ENCODE results near the gene HIVEP3. TPM values are rescaled to one million over a fixed set of nuclear protein-coding genes. Genes with fewer than 3 reads are reported as not detected.

HIVEP3 gene
- polyA plus RNA-seq, 4 donors = 0.67 to 3.8 (median 1.8) TPM

DNA sequence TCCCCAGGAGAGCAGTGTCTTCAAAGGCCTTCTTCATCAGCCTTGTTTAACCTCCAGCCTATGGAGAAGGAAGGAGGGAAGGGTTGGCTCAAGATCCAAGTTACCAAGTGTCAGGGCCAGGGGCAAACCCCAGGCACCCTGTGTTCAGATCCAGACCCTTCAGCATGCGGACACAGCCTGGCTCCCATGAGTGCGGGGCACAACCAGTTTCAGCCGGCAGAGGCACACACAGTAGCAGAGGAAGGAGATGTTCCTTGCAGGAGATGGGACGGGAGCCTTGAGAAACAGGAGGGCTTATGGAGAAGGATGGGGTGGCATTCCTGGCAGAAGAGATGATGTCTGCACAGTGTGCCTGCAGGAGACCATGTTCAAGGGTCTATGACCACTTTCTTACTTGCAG, 272.5 kb downstream of the HIVEP3 start:
- WGBS, 3 donors = 93 to 98% (median 96%) methylated on average over 4 of the region's 4 CpGs
- Histone ChIP-seq H3K27me3 (ENCODE audit: control insufficient read depth in 3 of 3, insufficient read depth in 3 of 3, low read length in 3 of 3) (no peaks in the 10 kb centered on the region), H3K27ac (ENCODE audit: low read depth in 1 of 3, low read length in 2 of 3) (no peak overlapping the region), H3K4me3 (ENCODE audit: low read depth in 1 of 3, low read length in 3 of 3) (no peak overlapping the region), H3K36me3 (ENCODE audit: control insufficient read depth in 3 of 3, insufficient read depth in 2 of 3, low read depth in 1 of 3, low read length in 3 of 3) (no peaks in the 10 kb centered on the region), H3K4me1 (ENCODE audit: control insufficient read depth in 3 of 3, insufficient read depth in 2 of 3, low read depth in 1 of 3, low read length in 2 of 3) (no peaks in the 10 kb centered on the region), H3K9me3 (ENCODE audit: control insufficient read depth in 2 of 2, insufficient read depth in 1 of 2, low read depth in 1 of 2, low read length in 1 of 2) (no peaks in the 10 kb centered on the region)
- FAIRE-seq (no peak), DNase-seq (no peak)

DNA sequence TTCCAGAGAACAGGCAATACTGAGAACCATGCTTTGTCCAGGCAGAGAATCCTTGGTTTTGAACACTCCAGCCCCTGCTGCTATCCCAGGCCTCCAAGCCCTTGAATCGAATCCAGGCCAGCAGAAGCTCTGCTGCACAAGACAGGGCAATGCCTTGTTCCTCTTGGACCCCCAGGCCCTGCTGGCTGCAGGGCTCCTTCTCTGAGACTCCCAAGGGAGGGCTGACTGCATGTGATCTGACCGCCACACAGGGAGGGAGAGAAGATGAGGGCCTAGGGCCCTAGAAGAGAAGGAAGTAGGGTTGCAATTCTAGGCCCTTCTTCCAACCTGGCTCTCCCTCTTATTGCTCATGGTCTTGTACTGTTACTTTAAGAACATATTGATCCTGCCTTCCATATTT, 273.7 kb downstream of the HIVEP3 start:
- Histone ChIP-seq H3K4me3 (ENCODE audit: low read depth in 1 of 3, low read length in 3 of 3) (no peak overlapping the region), H3K27ac (ENCODE audit: low read depth in 1 of 3, low read length in 2 of 3) (no peak overlapping the region), H3K9me3 (ENCODE audit: control insufficient read depth in 2 of 2, insufficient read depth in 1 of 2, low read depth in 1 of 2, low read length in 1 of 2) (no peaks in the 10 kb centered on the region), H3K36me3 (ENCODE audit: control insufficient read depth in 3 of 3, insufficient read depth in 2 of 3, low read depth in 1 of 3, low read length in 3 of 3) (no peaks in the 10 kb centered on the region), H3K27me3 (ENCODE audit: control insufficient read depth in 3 of 3, insufficient read depth in 3 of 3, low read length in 3 of 3) (no peaks in the 10 kb centered on the region), H3K4me1 (ENCODE audit: control insufficient read depth in 3 of 3, insufficient read depth in 2 of 3, low read depth in 1 of 3, low read length in 2 of 3) (no peaks in the 10 kb centered on the region)
- no peak for FAIRE-seq
- no peak for DNase-seq
- WGBS, 3 donors = 88 to 94% (median 89%) methylated on average over 2 of the region's 2 CpGs

DNA sequence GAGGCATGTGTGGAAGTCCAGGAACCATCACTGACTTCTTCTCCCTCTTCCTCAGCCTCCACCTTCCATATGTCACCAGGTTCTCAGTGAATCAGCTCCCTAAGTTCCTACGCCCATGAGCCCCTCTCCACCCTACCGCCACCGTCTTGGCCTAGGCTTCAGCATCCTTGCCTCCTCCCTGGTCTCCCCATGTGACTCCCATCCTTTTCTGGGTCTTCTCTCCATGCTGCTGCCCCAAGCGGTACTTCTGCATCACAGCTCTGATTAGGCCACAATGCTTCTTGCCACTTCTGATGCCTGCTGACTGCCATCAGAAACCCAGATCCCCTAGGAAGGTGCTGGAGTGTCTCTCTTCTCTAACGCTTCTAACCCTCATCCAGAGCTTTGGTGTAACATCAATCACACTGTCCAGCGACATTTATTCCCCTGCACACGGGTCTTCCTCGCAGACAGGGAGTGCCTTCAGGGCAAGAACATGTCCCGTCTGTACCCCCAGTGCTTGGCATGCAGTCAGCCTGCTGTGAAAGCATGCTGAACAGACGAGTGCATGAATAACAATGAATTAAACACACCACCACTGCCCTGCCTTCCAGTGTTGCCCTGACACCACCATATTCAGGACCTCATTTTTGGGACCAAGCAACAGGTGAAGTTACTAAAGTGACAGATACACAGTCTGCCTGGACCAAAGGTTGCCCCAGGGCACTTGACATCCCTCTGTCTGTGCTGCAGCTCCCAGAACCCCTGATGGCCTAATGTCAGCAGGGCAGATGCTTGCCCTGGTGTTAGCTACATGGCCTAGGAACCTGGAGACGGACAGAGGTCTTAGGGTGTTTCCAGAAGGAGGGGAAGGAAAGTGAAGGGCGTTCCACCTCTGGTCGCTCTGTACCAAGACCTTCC, 275.6 kb downstream of the HIVEP3 start:
- FAIRE-seq (no peak), DNase-seq (no peak)
- no peaks in the 10 kb centered on the region for H3K9me3 ChIP-seq (ENCODE audit: control insufficient read depth in 2 of 2, insufficient read depth in 1 of 2, low read depth in 1 of 2, low read length in 1 of 2)
- H3K27ac ChIP-seq (ENCODE audit: low read depth in 1 of 3, low read length in 2 of 3) = no peak overlapping the region
- no peaks in the 10 kb centered on the region for H3K27me3 ChIP-seq (ENCODE audit: control insufficient read depth in 3 of 3, insufficient read depth in 3 of 3, low read length in 3 of 3)
- 86 to 91% (median 87%) methylated on average over 13 of the region's 13 CpGs for WGBS, 3 donors
- no peak overlapping the region for H3K4me3 ChIP-seq (ENCODE audit: low read depth in 1 of 3, low read length in 3 of 3)
- H3K4me1 ChIP-seq (ENCODE audit: control insufficient read depth in 3 of 3, insufficient read depth in 2 of 3, low read depth in 1 of 3, low read length in 2 of 3) = no peaks in the 10 kb centered on the region
- H3K36me3 ChIP-seq (ENCODE audit: control insufficient read depth in 3 of 3, insufficient read depth in 2 of 3, low read depth in 1 of 3, low read length in 3 of 3) = no peaks in the 10 kb centered on the region

DNA sequence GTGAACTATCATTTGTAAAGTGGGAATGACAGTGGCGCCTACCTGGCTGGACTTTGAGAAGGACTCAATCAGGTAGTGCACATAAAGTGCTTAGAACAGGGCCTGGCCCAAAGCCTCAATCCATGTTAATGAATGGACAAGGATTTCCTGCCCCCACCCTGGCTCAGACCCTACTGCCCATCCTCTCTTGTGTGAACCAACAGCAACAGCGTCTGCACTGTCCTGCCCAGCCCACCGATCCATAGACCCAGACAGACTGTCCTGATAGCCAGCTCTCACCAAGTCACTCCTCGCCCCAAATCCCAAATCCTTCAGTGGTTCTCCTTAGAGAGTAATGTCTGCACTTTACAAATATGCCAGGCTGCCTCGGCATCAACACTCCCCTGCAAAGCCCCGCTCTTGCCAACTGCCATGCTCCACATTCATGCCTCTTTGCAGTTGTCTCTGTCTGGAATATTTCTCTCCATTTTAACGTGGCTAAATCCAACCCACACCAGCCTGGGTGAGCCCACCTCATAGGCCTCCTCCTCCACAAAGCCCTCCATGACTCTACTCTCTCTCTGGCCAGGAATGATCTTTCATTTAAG, 276.7 kb downstream of the HIVEP3 start:
- DNase-seq = no peak
- Histone ChIP-seq H3K9me3 (ENCODE audit: control insufficient read depth in 2 of 2, insufficient read depth in 1 of 2, low read depth in 1 of 2, low read length in 1 of 2) (no peaks in the 10 kb centered on the region), H3K36me3 (ENCODE audit: control insufficient read depth in 3 of 3, insufficient read depth in 2 of 3, low read depth in 1 of 3, low read length in 3 of 3) (no peaks in the 10 kb centered on the region), H3K4me1 (ENCODE audit: control insufficient read depth in 3 of 3, insufficient read depth in 2 of 3, low read depth in 1 of 3, low read length in 2 of 3) (no peaks in the 10 kb centered on the region), H3K4me3 (ENCODE audit: low read depth in 1 of 3, low read length in 3 of 3) (no peak overlapping the region), H3K27ac (ENCODE audit: low read depth in 1 of 3, low read length in 2 of 3) (no peak overlapping the region), H3K27me3 (ENCODE audit: control insufficient read depth in 3 of 3, insufficient read depth in 3 of 3, low read length in 3 of 3) (no peaks in the 10 kb centered on the region)
- 82 to 86% (median 83%) methylated on average over 7 of the region's 7 CpGs for WGBS, 3 donors
- no peak for FAIRE-seq

DNA sequence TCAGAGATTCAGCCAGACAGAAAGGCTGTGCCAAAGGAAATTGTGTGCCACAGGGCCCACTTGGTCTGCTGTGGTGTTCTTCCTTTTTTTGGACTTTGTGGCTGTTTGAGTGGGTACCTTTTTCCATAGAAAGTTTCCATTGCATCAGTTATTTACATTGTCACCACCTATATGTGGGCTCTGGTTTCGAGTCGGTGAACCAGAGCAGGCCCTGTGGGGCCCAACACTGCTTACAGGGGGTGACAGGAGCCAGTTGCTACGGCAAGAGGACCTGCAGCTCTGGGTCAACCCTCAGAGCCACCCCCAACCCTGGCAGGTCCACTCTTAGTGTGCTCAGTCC, 277.3 kb downstream of the HIVEP3 start:
- no peaks in the 10 kb centered on the region for H3K9me3 ChIP-seq (ENCODE audit: control insufficient read depth in 2 of 2, insufficient read depth in 1 of 2, low read depth in 1 of 2, low read length in 1 of 2)
- H3K36me3 ChIP-seq (ENCODE audit: control insufficient read depth in 3 of 3, insufficient read depth in 2 of 3, low read depth in 1 of 3, low read length in 3 of 3) = no peaks in the 10 kb centered on the region
- no peaks in the 10 kb centered on the region for H3K4me1 ChIP-seq (ENCODE audit: control insufficient read depth in 3 of 3, insufficient read depth in 2 of 3, low read depth in 1 of 3, low read length in 2 of 3)
- H3K27ac ChIP-seq (ENCODE audit: low read depth in 1 of 3, low read length in 2 of 3) = no peak overlapping the region
- no peak for FAIRE-seq
- no peak for DNase-seq
- H3K4me3 ChIP-seq (ENCODE audit: low read depth in 1 of 3, low read length in 3 of 3) = no peak overlapping the region
- WGBS, 3 donors = 73 to 82% (median 81%) methylated on average over 3 of the region's 3 CpGs
- H3K27me3 ChIP-seq (ENCODE audit: control insufficient read depth in 3 of 3, insufficient read depth in 3 of 3, low read length in 3 of 3) = no peaks in the 10 kb centered on the region

DNA sequence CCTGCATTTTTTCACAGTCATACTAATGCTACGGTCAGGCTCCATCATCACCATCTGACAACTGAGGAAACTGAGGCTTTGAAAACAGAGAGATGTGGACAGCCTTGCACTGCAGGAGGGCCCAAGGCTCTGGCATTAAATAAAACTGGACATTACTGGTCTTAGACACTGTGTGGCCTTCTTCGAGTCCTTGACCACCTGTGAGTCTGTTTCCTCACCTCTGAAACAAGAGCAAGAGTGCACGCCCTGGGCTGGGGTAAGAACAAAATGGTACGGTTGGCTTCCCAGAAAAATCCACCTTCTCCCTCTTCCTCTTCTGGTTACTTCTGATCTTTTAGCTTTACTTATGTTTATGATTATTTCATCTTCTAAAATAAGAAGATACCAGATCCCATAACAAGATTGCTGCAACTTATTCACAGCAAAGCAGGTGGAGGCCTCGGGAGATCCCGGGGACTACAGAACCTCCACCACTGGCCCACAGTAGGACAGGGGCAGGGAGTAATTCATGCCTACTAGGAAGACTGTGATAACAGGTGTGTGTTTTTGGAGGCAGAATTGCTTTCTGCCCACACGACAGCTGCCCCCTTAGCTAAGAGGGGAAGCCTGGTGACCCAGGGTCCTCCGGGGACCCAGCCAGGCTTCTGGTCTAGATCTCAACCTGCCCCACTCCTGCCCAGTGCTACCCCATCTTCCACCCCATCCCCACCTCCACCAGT, 277.8 kb downstream of the HIVEP3 start:
- Histone ChIP-seq H3K36me3 (ENCODE audit: control insufficient read depth in 3 of 3, insufficient read depth in 2 of 3, low read depth in 1 of 3, low read length in 3 of 3) (no peaks in the 10 kb centered on the region), H3K27me3 (ENCODE audit: control insufficient read depth in 3 of 3, insufficient read depth in 3 of 3, low read length in 3 of 3) (no peaks in the 10 kb centered on the region), H3K9me3 (ENCODE audit: control insufficient read depth in 2 of 2, insufficient read depth in 1 of 2, low read depth in 1 of 2, low read length in 1 of 2) (no peaks in the 10 kb centered on the region), H3K4me3 (ENCODE audit: low read depth in 1 of 3, low read length in 3 of 3) (no peak overlapping the region), H3K27ac (ENCODE audit: low read depth in 1 of 3, low read length in 2 of 3) (no peak overlapping the region), H3K4me1 (ENCODE audit: control insufficient read depth in 3 of 3, insufficient read depth in 2 of 3, low read depth in 1 of 3, low read length in 2 of 3) (no peaks in the 10 kb centered on the region)
- FAIRE-seq (no peak), DNase-seq (no peak)
- WGBS, 3 donors = 86 to 91% (median 90%) methylated on average over 8 of the region's 8 CpGs

DNA sequence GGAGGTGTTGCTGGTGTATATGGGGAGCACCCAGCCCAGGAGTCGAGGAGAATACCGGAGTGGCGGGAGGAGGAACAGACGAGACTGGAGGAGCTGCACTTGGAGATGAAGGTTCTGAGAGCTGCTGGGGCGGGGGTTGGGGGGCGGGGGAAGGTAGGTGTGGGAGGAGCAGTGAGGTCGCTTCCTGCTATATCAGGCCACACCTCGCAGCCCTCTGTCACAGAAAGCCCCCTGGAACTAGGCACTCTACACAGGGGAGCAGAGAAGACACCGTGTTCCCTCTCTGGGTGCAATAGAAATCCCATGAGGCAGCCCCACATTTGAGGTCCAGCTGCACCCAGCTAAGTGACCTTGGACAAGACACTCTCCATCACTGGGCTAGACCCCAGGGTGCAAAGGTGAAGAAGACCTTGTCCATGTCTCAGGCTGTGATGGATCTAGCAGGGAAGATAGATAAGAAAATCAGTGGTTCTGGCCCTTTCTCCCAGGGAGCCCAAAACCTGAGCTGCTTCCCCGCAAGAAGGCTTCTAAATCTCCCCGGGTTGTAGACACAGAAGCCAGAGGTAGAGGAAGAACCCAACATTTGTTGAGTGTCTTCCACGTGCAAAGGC, 278.5 kb downstream of the HIVEP3 start:
- no peak for FAIRE-seq
- no peaks in the 10 kb centered on the region for H3K36me3 ChIP-seq (ENCODE audit: control insufficient read depth in 3 of 3, insufficient read depth in 2 of 3, low read depth in 1 of 3, low read length in 3 of 3)
- no peak for DNase-seq
- no peak overlapping the region for H3K27ac ChIP-seq (ENCODE audit: low read depth in 1 of 3, low read length in 2 of 3)
- no peak overlapping the region for H3K4me3 ChIP-seq (ENCODE audit: low read depth in 1 of 3, low read length in 3 of 3)
- 61 to 71% (median 62%) methylated on average over 12 of the region's 12 CpGs for WGBS, 3 donors
- H3K4me1 ChIP-seq (ENCODE audit: control insufficient read depth in 3 of 3, insufficient read depth in 2 of 3, low read depth in 1 of 3, low read length in 2 of 3) = no peaks in the 10 kb centered on the region
- no peaks in the 10 kb centered on the region for H3K9me3 ChIP-seq (ENCODE audit: control insufficient read depth in 2 of 2, insufficient read depth in 1 of 2, low read depth in 1 of 2, low read length in 1 of 2)
- no peaks in the 10 kb centered on the region for H3K27me3 ChIP-seq (ENCODE audit: control insufficient read depth in 3 of 3, insufficient read depth in 3 of 3, low read length in 3 of 3)

DNA sequence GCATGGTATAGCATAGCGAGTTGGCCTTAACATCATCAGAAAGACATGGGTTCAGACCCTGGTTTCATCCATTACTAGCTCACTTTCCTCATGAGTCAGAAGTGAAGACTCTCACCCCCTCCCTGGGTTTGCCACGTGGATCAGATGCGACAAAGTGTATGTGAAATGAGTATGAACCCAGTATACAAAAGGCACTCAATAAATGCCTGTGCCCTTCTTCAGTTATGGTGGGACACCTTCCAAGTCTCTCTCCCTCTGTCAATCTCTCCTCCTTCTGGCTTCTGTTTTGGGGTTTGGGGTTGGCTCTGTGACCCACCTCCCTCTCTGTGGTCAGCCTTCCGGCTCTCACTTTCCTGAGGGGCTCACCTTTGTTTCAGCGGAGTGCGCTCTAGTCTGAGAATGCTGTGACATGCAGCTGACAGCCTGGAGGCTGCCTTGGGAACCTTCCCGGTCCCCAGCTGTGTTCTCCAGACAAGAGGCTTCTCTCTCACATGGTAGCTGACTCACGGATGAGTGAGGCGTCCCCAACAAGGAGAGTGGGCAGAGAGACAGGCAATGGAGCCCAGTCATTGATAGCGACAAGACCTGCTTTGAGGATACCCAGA, 279.3 kb downstream of the HIVEP3 start:
- WGBS, 3 donors = 67 to 75% (median 68%) methylated on average over 10 of the region's 10 CpGs
- no peaks in the 10 kb centered on the region for H3K36me3 ChIP-seq (ENCODE audit: control insufficient read depth in 3 of 3, insufficient read depth in 2 of 3, low read depth in 1 of 3, low read length in 3 of 3)
- no peak overlapping the region for H3K27ac ChIP-seq (ENCODE audit: low read depth in 1 of 3, low read length in 2 of 3)
- no peaks in the 10 kb centered on the region for H3K4me1 ChIP-seq (ENCODE audit: control insufficient read depth in 3 of 3, insufficient read depth in 2 of 3, low read depth in 1 of 3, low read length in 2 of 3)
- no peaks in the 10 kb centered on the region for H3K27me3 ChIP-seq (ENCODE audit: control insufficient read depth in 3 of 3, insufficient read depth in 3 of 3, low read length in 3 of 3)
- H3K4me3 ChIP-seq (ENCODE audit: low read depth in 1 of 3, low read length in 3 of 3) = no peak overlapping the region
- no peak for FAIRE-seq
- H3K9me3 ChIP-seq (ENCODE audit: control insufficient read depth in 2 of 2, insufficient read depth in 1 of 2, low read depth in 1 of 2, low read length in 1 of 2) = no peaks in the 10 kb centered on the region
- no peak for DNase-seq

All from small intestine (tissue), 7 donors.